Endothelial cell of umbilical vein (primary cell): ENCODE results near the gene ZC3H7A.

Experiments
- EZH2 ChIP-seq: IDR thresholded peaks from 2 replicates; pipeline ENCODE4 v1.6.1; 2012; ENCODE audit warnings: borderline replicate concordance, low read depth, mild to moderate bottlenecking, moderate library complexity, low read length, inconsistent platforms; ENCODE audit not compliant: severe bottlenecking
- FOS ChIP-seq: IDR thresholded peaks from 2 replicates; pipeline ENCODE4 v1.6.1; 2011; ENCODE audit warnings: mild to moderate bottlenecking, low read length, moderate library complexity, borderline replicate concordance; ENCODE audit not compliant: insufficient read depth
- GATA2 ChIP-seq: IDR thresholded peaks from 2 replicates; pipeline ENCODE4 v1.7.0; 2011; ENCODE audit warnings: low read depth, mild to moderate bottlenecking, moderate library complexity, mixed read lengths, low read length; ENCODE audit not compliant: insufficient read length, insufficient read depth
- JUN ChIP-seq: IDR thresholded peaks from 2 replicates; pipeline ENCODE4 v1.6.1; 2011; ENCODE audit warnings: borderline replicate concordance, low read depth; ENCODE audit not compliant: insufficient read length, insufficient read depth
- MYC ChIP-seq: IDR thresholded peaks from one replicate; pipeline ENCODE4 v1.6.1; 2011; ENCODE audit warnings: mild to moderate bottlenecking, low read depth, low read length
- POLR2A ChIP-seq: IDR thresholded peaks from 2 replicates; pipeline ENCODE4 v1.6.1; 2012; ENCODE audit warnings: low read depth, mild to moderate bottlenecking, control low read depth, low read length
- POLR2AphosphoS5 ChIP-seq: IDR thresholded peaks from 2 replicates; pipeline ENCODE4 v1.6.1; 2012; ENCODE audit warnings: low read depth, mild to moderate bottlenecking, control low read depth, low read length, moderate library complexity; ENCODE audit not compliant: insufficient read depth
- TF ChIP-seq, protein P1 (sequence below), 2 donors: IDR thresholded peaks; 1 replicate in 1 of 2; 2 replicates in 1 of 2; pipeline ENCODE4 v1.5.1; 2011; ENCODE audit warnings: low read length in 2 of 2, mild to moderate bottlenecking in 2 of 2, moderate library complexity in 2 of 2, control low read depth in 1 of 2, inconsistent platforms in 1 of 2, low read depth in 1 of 2; ENCODE audit not compliant: insufficient read depth in 1 of 2; ENCODE audit errors: extremely low read depth in 1 of 2

GRCh38 chr16:11731222-11731621 lies 65.8 kb downstream of the ZC3H7A start:
- TF ChIP-seq, protein P1, sequence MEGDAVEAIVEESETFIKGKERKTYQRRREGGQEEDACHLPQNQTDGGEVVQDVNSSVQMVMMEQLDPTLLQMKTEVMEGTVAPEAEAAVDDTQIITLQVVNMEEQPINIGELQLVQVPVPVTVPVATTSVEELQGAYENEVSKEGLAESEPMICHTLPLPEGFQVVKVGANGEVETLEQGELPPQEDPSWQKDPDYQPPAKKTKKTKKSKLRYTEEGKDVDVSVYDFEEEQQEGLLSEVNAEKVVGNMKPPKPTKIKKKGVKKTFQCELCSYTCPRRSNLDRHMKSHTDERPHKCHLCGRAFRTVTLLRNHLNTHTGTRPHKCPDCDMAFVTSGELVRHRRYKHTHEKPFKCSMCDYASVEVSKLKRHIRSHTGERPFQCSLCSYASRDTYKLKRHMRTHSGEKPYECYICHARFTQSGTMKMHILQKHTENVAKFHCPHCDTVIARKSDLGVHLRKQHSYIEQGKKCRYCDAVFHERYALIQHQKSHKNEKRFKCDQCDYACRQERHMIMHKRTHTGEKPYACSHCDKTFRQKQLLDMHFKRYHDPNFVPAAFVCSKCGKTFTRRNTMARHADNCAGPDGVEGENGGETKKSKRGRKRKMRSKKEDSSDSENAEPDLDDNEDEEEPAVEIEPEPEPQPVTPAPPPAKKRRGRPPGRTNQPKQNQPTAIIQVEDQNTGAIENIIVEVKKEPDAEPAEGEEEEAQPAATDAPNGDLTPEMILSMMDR (IDR thresholded peaks at IDR 0.05; ENCODE audit: extremely low read depth in 1 of 2, insufficient read depth in 1 of 2, low read depth in 1 of 2, low read length in 2 of 2): no peak
- TF ChIP-seq POLR2A (no peak), EZH2 (no peak), POLR2AphosphoS5 (no peak), MYC (no peak), GATA2 (no peak), FOS (no peak), JUN (no peak)
